Activated T-helper 1 cell treated with anti-CD3 and anti-CD28 coated beads, Interleukin-2, amount 50 U/mL, for 16 hours (primary cell): ENCODE results near the gene PELI3.
"Not testable (repeated sequence)": the region's sequence is repeated elsewhere in the genome, so short reads cannot be mapped to it uniquely, and the experiment has no call there.

ENCODE experiments used
- DNase-seq, 2 donors: peaks; one replicate each; pipeline ENCODE4 v3.0.0-alpha.2; 2020; ENCODE audit warnings: low read depth in 1 of 2, low spot score in 1 of 2

The PELI3 gene

GRCh38 chr11:66443602-66444001 is 23.1 kb upstream of the PELI3 start:
- no peak for DNase-seq

- no peak for DNase-seq
Measured at GRCh38 chr11:66447012-66447411, 19.7 kb upstream of the PELI3 start.

- no peak for DNase-seq
Measured at GRCh38 chr11:66448523-66448922, 18.2 kb upstream of the PELI3 start.

- no peak for DNase-seq
Measured at GRCh38 chr11:66450560-66450959, 16.1 kb upstream of the PELI3 start.

GRCh38 chr11:66451663-66452062 is 15.0 kb upstream of the PELI3 start:
- DNase-seq: no peak

GRCh38 chr11:66454247-66454646 is 12.5 kb upstream of the PELI3 start:
- DNase-seq: no peak

GRCh38 chr11:66454828-66455227 is 11.9 kb upstream of the PELI3 start:
- DNase-seq: no peak

GRCh38 chr11:66457826-66458225 is 8.9 kb upstream of the PELI3 start:
- DNase-seq: no peak

- no peak for DNase-seq
Measured at GRCh38 chr11:66459138-66459778, 7.4 kb upstream of the PELI3 start.

GRCh38 chr11:66462010-66462409 is 4.7 kb upstream of the PELI3 start:
- no peak for DNase-seq

GRCh38 chr11:66462911-66463310 is 3.8 kb upstream of the PELI3 start:
- DNase-seq: no peak

GRCh38 chr11:66464116-66464515 is 2.6 kb upstream of the PELI3 start:
- not testable (repeated sequence) for DNase-seq

GRCh38 chr11:66464916-66465315 is 1.8 kb upstream of the PELI3 start:
- no peak for DNase-seq

GRCh38 chr11:66465373-66466224 is 1.1 kb upstream of the PELI3 start:
- DNase-seq: no peak

GRCh38 chr11:66467034-66467659 is 442 bp downstream of the PELI3 start:
- no peak for DNase-seq

- no peak for DNase-seq
Measured at GRCh38 chr11:66467756-66468155, 1.1 kb downstream of the PELI3 start.

- no peak for DNase-seq
Measured at GRCh38 chr11:66468691-66469090, 2.0 kb downstream of the PELI3 start.

- no peak for DNase-seq
Measured at GRCh38 chr11:66469441-66469840, 2.7 kb downstream of the PELI3 start.

- DNase-seq: no peak
Measured at GRCh38 chr11:66470015-66470414, 3.3 kb downstream of the PELI3 start.

GRCh38 chr11:66471142-66471541 is 4.4 kb downstream of the PELI3 start:
- no peak for DNase-seq

- DNase-seq: no peak
Measured at GRCh38 chr11:66472054-66472453, 5.3 kb downstream of the PELI3 start.

- no peak for DNase-seq
Measured at GRCh38 chr11:66473167-66473566, 6.5 kb downstream of the PELI3 start.
